AG04450 (cell line): ENCODE measurements around the gene FADS1. TPM values are rescaled to one million over a fixed set of nuclear protein-coding genes. Genes with fewer than 3 reads are reported as not detected.
A peak's percentile ranks its signal among the peaks of the same experiment; 100 is the strongest.

Experiments
- CTCF ChIA-PET: fragments of 300-600, 350-600 bp; formaldehyde crosslinking; extraction: SDS; loops from one replicate; lab custom pipeline; 2022; ENCODE audit warnings: antibody characterized with exemption, inconsistent platforms; lab: Charles Lee
- POLR2A ChIA-PET: fragments of 350-600 bp; formaldehyde crosslinking; extraction: SDS; loops from one replicate; lab custom pipeline; 2021; ENCODE audit warnings: antibody characterized with exemption, inconsistent platforms; lab: Yijun Ruan, JAX
- DNase-seq: peaks from one replicate; pipeline ENCODE4 v3.0.0-alpha.2; 2011; ENCODE audit warnings: low read depth, low spot score
- H3K27ac ChIP-seq: one replicate; pipeline ENCODE4 v1.5.1; 2012; ENCODE audit warnings: low read depth, low read length, control low read depth
- H3K27me3 ChIP-seq: one replicate; pipeline ENCODE4 v1.6.0; 2012; ENCODE audit warnings: low read length; ENCODE audit not compliant: control insufficient read depth, insufficient read depth
- H3K4me3 ChIP-seq: 2 replicates; pipeline ENCODE4 v1.5.1; 2011; ENCODE audit warnings: mild to moderate bottlenecking, low read depth, low read length, control low read depth
- H3K9me3 ChIP-seq: 2 replicates; pipeline ENCODE4 v1.5.1; 2012; ENCODE audit warnings: low read length; ENCODE audit not compliant: control insufficient read depth, insufficient read depth
- polyA plus RNA-seq: library from polyadenylated mRNA; depleted of rRNA; stranded (reverse); fragments of >200 nt; gene quantifications from 2 replicates; pipeline ENCODE4 v1.2.3, GENCODE V29; 2011
- TF ChIP-seq, protein P1 (sequence below): IDR thresholded peaks from 2 replicates; pipeline ENCODE4 v1.5.1; 2011; ENCODE audit warnings: low read depth, low read length, control low read depth, inconsistent platforms

The FADS1 gene
- polyA plus RNA-seq, 1 experiment, result 50.4 TPM

DNA sequence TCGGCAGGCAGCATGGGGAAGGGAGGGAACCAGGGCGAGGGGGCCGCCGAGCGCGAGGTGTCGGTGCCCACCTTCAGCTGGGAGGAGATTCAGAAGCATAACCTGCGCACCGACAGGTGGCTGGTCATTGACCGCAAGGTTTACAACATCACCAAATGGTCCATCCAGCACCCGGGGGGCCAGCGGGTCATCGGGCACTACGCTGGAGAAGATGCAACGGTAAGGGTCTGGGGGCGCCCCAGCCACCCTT, 11.5 kb upstream of the FADS1 start:
- H3K27ac ChIP-seq, result peak overlapping the region; percentile 47
- no peaks in the 10 kb centered on the region for H3K9me3 ChIP-seq
- H3K4me3 ChIP-seq, result peak overlapping the region; percentile 87
- POLR2A ChIA-PET, result interaction anchor here (0.5 to 2.7 kb wide), 4 partner anchors 12 to 60 kb away, joined by 4 to 29 read pairs (median 8); partner anchors contain the start of gene FADS1
- TF ChIP-seq, protein P1, sequence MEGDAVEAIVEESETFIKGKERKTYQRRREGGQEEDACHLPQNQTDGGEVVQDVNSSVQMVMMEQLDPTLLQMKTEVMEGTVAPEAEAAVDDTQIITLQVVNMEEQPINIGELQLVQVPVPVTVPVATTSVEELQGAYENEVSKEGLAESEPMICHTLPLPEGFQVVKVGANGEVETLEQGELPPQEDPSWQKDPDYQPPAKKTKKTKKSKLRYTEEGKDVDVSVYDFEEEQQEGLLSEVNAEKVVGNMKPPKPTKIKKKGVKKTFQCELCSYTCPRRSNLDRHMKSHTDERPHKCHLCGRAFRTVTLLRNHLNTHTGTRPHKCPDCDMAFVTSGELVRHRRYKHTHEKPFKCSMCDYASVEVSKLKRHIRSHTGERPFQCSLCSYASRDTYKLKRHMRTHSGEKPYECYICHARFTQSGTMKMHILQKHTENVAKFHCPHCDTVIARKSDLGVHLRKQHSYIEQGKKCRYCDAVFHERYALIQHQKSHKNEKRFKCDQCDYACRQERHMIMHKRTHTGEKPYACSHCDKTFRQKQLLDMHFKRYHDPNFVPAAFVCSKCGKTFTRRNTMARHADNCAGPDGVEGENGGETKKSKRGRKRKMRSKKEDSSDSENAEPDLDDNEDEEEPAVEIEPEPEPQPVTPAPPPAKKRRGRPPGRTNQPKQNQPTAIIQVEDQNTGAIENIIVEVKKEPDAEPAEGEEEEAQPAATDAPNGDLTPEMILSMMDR, result no peak
- no peaks in the 10 kb centered on the region for H3K27me3 ChIP-seq
- CTCF ChIA-PET, result interaction anchor here (1.0 to 1.8 kb wide), 5 partner anchors 8 to 141 kb away, joined by 3 to 11 read pairs (median 4); no protein-coding TSS in a partner anchor
- DNase-seq, result no peak

DNA sequence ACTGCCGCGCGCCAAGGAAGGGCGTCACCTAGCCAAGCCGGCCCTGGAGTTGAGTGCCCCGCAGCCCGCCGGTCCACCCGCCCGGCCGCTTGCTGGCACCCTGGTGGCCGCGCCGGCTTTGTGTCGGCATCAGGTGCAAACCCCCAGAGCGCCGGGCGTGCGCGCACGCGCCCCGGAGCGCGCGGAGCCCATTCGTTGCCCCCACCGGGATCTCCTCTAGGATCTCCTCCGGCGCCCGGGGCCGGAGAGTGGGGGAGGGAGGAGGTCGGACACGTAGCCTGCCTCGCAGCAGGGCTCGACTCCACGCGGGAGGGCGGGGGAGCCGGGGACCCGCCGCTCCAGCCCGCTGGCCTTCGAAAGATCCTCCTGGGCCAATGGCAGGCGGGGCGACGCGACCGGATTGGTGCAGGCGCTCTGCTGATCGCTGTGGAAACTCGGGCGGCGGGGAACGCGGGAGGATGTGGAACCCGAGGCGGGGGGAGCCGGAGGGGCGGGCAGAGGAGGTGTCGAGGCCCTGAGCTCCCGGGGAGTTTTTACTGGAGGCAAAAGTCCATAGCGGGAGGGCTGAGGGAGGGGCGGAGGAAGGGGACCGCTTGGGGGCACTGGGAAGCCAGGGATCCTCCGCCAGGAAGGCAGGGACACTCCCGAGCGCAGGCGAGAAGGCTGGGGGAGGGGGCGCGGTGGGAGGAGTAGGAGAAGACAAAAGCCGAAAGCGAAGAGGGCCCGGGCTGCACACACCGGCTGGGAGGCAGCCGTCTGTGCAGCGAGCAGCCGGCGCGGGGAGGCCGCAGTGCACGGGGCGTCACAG, 11.0 kb upstream of the FADS1 start, which contains the start of gene FADS2:
Gene FADS2, plus strand, starts transcription at position 730 of the 808 bp plus-strand sequence. CDS start 91 bp downstream, outside the sequence.
- TF ChIP-seq, protein P1, result 0 out of 2 replicates have a peak, but pooled peaks have one; percentile 3
- Histone ChIP-seq H3K9me3 (no peaks in the 10 kb centered on the region), H3K4me3 (peak within 1 kb of the TSS; percentile 87), H3K27ac (peak within 1 kb of the TSS; percentile 65), H3K27me3 (no peaks in the 10 kb centered on the region)
- ChIA-PET CTCF (interaction anchor here (1.0 to 1.8 kb wide), 3 partner anchors 13 to 30 kb away, joined by 3 to 11 read pairs (median 4); no protein-coding TSS in a partner anchor), POLR2A (interaction anchor here (0.5 to 2.7 kb wide), 9 partner anchors 12 to 861 kb away, joined by 3 to 29 read pairs (median 4); partner anchors contain the start of genes FADS1, FEN1, LRRN4CL and TUT1)
- peak; percentile 80 for DNase-seq

DNA sequence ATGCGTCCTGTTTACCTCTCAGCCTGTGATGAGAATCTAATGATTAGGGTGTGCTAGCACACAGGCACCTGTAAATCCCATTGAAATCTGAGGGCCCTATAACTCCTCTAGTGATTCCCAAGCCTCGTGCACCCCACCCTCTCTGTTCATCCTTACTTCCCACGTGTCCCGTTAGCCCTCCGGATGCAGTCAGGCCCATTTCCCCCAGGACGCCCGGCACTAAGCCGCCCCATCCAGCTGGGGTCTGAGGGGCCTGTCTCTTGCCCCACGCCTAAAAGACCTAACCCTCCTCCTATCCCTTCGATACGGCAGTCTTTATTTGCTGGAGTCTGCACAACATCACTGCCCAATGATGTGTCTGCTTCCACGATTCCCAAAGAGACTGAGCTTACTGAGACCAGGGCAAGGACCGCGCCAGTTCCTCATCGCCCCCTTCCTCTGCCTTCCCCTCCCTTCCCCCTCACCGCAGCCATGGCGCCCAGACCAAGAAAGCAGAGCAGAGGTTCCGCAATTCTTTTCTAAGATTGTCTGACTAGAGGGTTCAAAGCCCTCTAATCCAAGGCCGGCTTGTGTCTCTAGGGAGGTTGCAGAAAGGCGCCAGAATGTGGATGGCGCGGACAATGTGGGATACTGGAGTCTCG, 10.2 kb upstream of the FADS1 start:
- TF ChIP-seq, protein P1, result no peak
- DNase-seq, result no peak
- Histone ChIP-seq H3K27ac (peak overlapping the region; percentile 65), H3K4me3 (peak overlapping the region; percentile 87), H3K27me3 (no peaks in the 10 kb centered on the region), H3K9me3 (no peaks in the 10 kb centered on the region)
- ChIA-PET POLR2A (interaction anchor here (1.5 kb wide), 1 partner anchor 30 kb away, joined by 13 read pairs; no protein-coding TSS in a partner anchor), CTCF (no interaction called here)

DNA sequence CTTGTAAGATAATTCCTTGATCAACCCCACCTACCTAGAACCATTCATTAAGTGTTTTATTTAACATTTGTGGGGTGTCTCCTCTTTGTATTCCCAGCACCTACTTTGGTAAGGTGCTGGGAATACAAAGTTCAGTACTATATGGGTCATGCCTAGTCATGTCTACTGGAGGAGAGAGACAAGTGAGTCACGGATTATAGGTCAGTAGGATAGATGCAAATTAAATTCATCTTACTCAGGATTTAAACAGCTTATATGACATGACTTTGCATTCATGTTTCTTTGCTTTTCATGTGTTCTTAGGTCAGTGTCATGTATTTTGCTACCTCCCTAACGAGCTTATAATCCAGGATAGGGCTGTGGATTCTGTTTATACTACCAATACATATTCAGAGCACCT, 3.4 kb upstream of the FADS1 start:
- POLR2A ChIA-PET, result no interaction called here
- TF ChIP-seq, protein P1, result no peak
- no peaks in the 10 kb centered on the region for H3K27me3 ChIP-seq
- H3K9me3 ChIP-seq, result peaks cover 2% of the 10 kb centered on the region; the same call in 1 of the 2 replicates
- H3K27ac ChIP-seq, result no peak overlapping the region
- no peak for DNase-seq
- no peak overlapping the region for H3K4me3 ChIP-seq
- CTCF ChIA-PET, result interaction anchor here (0.8 to 2.4 kb wide), 4 partner anchors 9 to 288 kb away, joined by 4 to 7 read pairs (median 6); no protein-coding TSS in a partner anchor
